Stimulated activated CD8-positive, alpha-beta memory T cell treated with anti-CD3 and anti-CD28 coated beads, Interleukin-7, amount 100 ng/mL, for 24 hours (primary cell): ENCODE results near the gene CYP2E1.
"Not testable (repeated sequence)": the region's sequence is repeated elsewhere in the genome, so short reads cannot be mapped to it uniquely, and the experiment has no call there.

Experiments used
- DNase-seq: peaks from one replicate; pipeline ENCODE4 v3.0.0-alpha.2; 2020; ENCODE audit warnings: low read depth

Gene CYP2E1

DNA sequence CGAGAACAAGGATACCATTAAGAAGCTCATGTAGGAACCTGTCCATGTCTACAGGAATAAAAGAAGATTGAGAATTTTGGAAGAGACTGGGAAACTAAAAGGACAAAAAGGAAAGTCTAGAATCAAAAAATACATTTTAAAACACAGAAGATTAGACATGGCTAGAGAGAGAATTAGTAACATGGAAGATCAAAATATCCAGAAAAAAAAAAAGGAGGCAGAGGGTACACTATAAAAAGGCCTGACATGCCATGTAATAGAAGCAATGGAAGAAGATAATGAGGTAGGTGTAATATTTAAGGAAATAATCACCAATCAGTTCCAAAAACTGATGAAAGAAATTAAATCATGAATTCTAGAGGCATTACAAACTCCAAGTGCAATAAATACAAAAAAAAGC lies 46.3 kb downstream of the CYP2E1 start:
- DNase-seq: not testable (repeated sequence)

DNA sequence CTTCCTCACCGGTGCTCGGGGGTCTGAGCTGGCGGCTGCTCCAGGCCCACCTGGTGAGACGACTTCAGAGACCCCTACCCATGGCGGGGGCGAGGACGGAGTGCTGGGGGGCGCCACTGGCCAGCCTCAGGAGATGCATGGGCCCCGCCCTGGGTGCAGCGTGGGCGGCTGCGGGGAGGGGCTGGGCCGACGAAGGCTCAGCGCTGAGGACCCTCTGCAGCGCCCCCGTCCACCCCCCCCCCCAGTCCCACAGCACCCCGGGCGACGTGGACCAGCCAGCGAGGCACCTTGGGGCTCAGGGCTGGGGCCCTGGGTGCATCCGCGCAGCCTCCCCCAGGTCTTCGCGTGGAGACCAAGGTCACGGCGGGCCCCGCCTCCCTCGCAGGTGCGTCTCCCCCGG lies 49.9 kb downstream of the CYP2E1 start:
- DNase-seq: not testable (repeated sequence)
